Activated T-cell treated with anti-CD3 and anti-CD28 coated beads for 4 hours (primary cell): Measurements from ENCODE around the gene PDE8B.

Experiments used
- DNase-seq: peaks from one replicate; pipeline ENCODE4 v3.0.0-alpha.2; 2020

Gene PDE8B

GRCh38 chr5:77294185-77294584 lies 83.7 kb downstream of the PDE8B start:
- DNase-seq = no peak

GRCh38 chr5:77295863-77296378 lies 85.4 kb downstream of the PDE8B start:
- no peak for DNase-seq

GRCh38 chr5:77298146-77298545 lies 87.7 kb downstream of the PDE8B start:
- no peak for DNase-seq

- no peak for DNase-seq
Measured at GRCh38 chr5:77300451-77300850, 90.0 kb downstream of the PDE8B start.

GRCh38 chr5:77301447-77301883 lies 91.0 kb downstream of the PDE8B start:
- no peak for DNase-seq

- no peak for DNase-seq
Measured at GRCh38 chr5:77302247-77302646, 91.8 kb downstream of the PDE8B start.

GRCh38 chr5:77302653-77303052 lies 92.2 kb downstream of the PDE8B start:
- no peak for DNase-seq

- no peak for DNase-seq
Measured at GRCh38 chr5:77304388-77304787, 93.9 kb downstream of the PDE8B start.

GRCh38 chr5:77305222-77305846 lies 94.9 kb downstream of the PDE8B start:
- no peak for DNase-seq

- DNase-seq = no peak
Measured at GRCh38 chr5:77305956-77306355, 95.5 kb downstream of the PDE8B start.

- DNase-seq = no peak
Measured at GRCh38 chr5:77306531-77306930, 96.1 kb downstream of the PDE8B start.

- no peak for DNase-seq
Measured at GRCh38 chr5:77308154-77308960, 97.9 kb downstream of the PDE8B start.

- DNase-seq = no peak
Measured at GRCh38 chr5:77309140-77309539, 98.7 kb downstream of the PDE8B start.

GRCh38 chr5:77310494-77311213 lies 100.2 kb downstream of the PDE8B start:
- DNase-seq = no peak

- DNase-seq = no peak
Measured at GRCh38 chr5:77311214-77311571, 100.7 kb downstream of the PDE8B start.

- no peak for DNase-seq
Measured at GRCh38 chr5:77312413-77312812, 101.9 kb downstream of the PDE8B start.

- no peak for DNase-seq
Measured at GRCh38 chr5:77316871-77317661, 106.6 kb downstream of the PDE8B start.

- no peak for DNase-seq
Measured at GRCh38 chr5:77318060-77318459, 107.6 kb downstream of the PDE8B start.

- DNase-seq = no peak
Measured at GRCh38 chr5:77319117-77319804, 108.8 kb downstream of the PDE8B start.

GRCh38 chr5:77321793-77322394 lies 111.4 kb downstream of the PDE8B start:
- DNase-seq = no peak

- no peak for DNase-seq
Measured at GRCh38 chr5:77322406-77322805, 111.9 kb downstream of the PDE8B start.
